Spleen (tissue), 11 donors: ENCODE measurements around the gene PPP1R3G. TPM values are rescaled to one million over a fixed set of nuclear protein-coding genes. Genes with fewer than 3 reads are reported as not detected.
"Not testable (repeated sequence)": the region's sequence is repeated elsewhere in the genome, so short reads cannot be mapped to it uniquely, and the experiment has no call there.

ENCODE experiments used
- DNase-seq: peaks from one replicate; pipeline ENCODE4 v3.0.0-alpha.2; 2020
- H3K27ac ChIP-seq, 8 donors: fragments of 200-600 bp; sonication (generic) in 7 of 8; 1 replicate in 4 of 8; 2 replicates in 4 of 8; pipeline versions ENCODE4 v1.5.0 to v1.8.0; 2016 to 2021; ENCODE audit warnings: inconsistent platforms in 4 of 8, mild to moderate bottlenecking in 4 of 8, moderate library complexity in 1 of 8
- H3K27me3 ChIP-seq, 7 donors: fragments of 200-600 bp; sonication (generic) in 6 of 7; replicated peaks in 1 of 7; 1 replicate in 4 of 7; 2 replicates in 3 of 7; pipeline versions ENCODE4 v1.5.0 to v1.8.0; 2016 to 2021; ENCODE audit warnings: inconsistent platforms in 3 of 7, mild to moderate bottlenecking in 1 of 7
- H3K36me3 ChIP-seq, 6 donors: fragments of 200-600 bp; sonication (generic) in 5 of 6; 1 replicate in 4 of 6; 2 replicates in 2 of 6; pipeline versions ENCODE4 v1.5.0 to v1.8.0; 2016 to 2021; ENCODE audit warnings: inconsistent platforms in 2 of 6
- H3K4me1 ChIP-seq, 6 donors: fragments of 200-600 bp; sonication (generic) in 5 of 6; 1 replicate in 3 of 6; 2 replicates in 3 of 6; pipeline versions ENCODE4 v1.5.0 to v1.8.0; 2016 to 2021; ENCODE audit warnings: inconsistent platforms in 3 of 6
- H3K4me3 ChIP-seq, 8 donors: fragments of 200-600 bp; sonication (generic) in 7 of 8; 1 replicate in 4 of 8; 2 replicates in 4 of 8; pipeline versions ENCODE4 v1.5.0 to v1.8.0; 2016 to 2021; ENCODE audit warnings: inconsistent platforms in 4 of 8, mild to moderate bottlenecking in 4 of 8, moderate library complexity in 2 of 8
- H3K9me3 ChIP-seq, 8 donors: fragments of 200-600 bp; sonication (generic) in 7 of 8; 1 replicate in 4 of 8; 2 replicates in 4 of 8; pipeline versions ENCODE4 v1.5.0 to v1.8.0; 2016 to 2021; ENCODE audit warnings: inconsistent platforms in 4 of 8
- POLR2A ChIP-seq, 3 donors: fragments of 450-650 bp; IDR thresholded peaks; one replicate each; pipeline ENCODE4 v1.5.1; 2017; ENCODE audit warnings: antibody characterized with exemption in 3 of 3, mild to moderate bottlenecking in 1 of 3
- POLR2AphosphoS5 ChIP-seq, 3 donors: sonication (generic); formaldehyde crosslinking; IDR thresholded peaks; one replicate each; pipeline ENCODE4 v1.5.1; 2017; ENCODE audit warnings: antibody characterized with exemption in 3 of 3
- whole genome bisulfite sequencing, 5 donors: extraction: QIAGEN DNeasy Blood & Tissue Kit in 3 of 5; methylation state at CpG; one replicate each; pipeline versions ENCODE4 v1.1.5 to v1.1.7; 2013 to 2018; 5-methylcytosine and 5-hydroxymethylcytosine counted together
- intact Hi-C: fragments of 100-400 bp; cut with DNase I; formaldehyde crosslinking; loops from one replicate; pipeline ENCODE4 v1.15.0; 2023; ENCODE audit warnings: low total_unique reads
- polyA plus RNA-seq, 3 donors: library from polyadenylated mRNA; stranded (reverse); fragments of 200-250 nt; gene quantifications; one replicate each; pipeline ENCODE4 v1.2.1, GENCODE V29; 2013
- total RNA-seq, 7 donors: library from RNA; depleted of rRNA in 3 of 7; stranded (reverse); fragments of >200 nt in 3 of 7; fragmentation: NEBNext Ultra II Directional in 4 of 7; extraction: Animal tissue kit (Norgen Biotek cat#: 25700) in 4 of 7; gene quantifications; one replicate each; pipeline versions ENCODE4 v1.1.0 to v1.2.1, GENCODE V29; 2016 to 2021
- TF ChIP-seq, protein P1 (sequence below), 11 experiments: fragments of 200-600 bp in 7 of 11; fragments of 450-650 bp in 4 of 11; sonication (generic) in 4 of 11; IDR thresholded peaks in 8 of 11; conservative IDR thresholded peaks in 3 of 11; 1 replicate in 7 of 11; 2 replicates in 4 of 11; pipeline versions ENCODE4 v1.4.0 to v1.8.0; 2016 to 2021; ENCODE audit warnings: antibody characterized with exemption in 11 of 11, inconsistent platforms in 4 of 11, mild to moderate bottlenecking in 1 of 11
- donor health status: healthy with polysubstance abuse.
- donor health status: DM: no; HTN: no; CAD: no; lungs with moderate emphysema.
- donor health status: DM: no; HTN: no; CAD: no.
- donor health status: Bipolar disorder and iron deficiency.
- donor health status: healthy.
- donor health status: DM: no; HTN: no; CAD: no.
- donor health status: DM: yes; HTN: yes; CAD: no.

PPP1R3G gene
- total and polyA plus RNA-seq, 10 donors: 0.54 to 10.1 (median 4.5) TPM

DNA sequence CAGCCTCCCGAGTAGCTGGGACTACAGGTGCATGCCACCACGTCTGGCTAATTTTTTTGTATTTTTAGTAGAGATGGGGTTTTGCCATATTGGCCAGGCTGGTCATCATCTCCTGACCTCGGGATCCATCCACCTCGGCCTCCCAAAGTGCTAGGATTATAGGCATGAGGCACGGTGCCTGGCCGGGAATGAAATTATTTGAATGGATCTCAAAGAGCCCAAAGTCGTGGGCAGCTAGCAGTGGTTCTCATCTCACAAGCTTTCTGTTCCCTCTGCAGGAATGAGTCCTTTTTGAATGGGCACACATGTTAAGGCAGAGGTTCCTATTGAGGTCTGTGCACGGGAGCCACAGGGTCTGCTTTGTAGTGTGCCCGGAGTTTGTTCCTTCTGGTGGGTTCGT lies 34.9 kb downstream of the PPP1R3G start:
- no peak overlapping the region for H3K27ac ChIP-seq
- intact Hi-C loops: no loop called here
- H3K9me3 ChIP-seq: no peaks in the 10 kb centered on the region
- 89 to 95% (median 91%) methylated on average over 10 of the region's 10 CpGs for WGBS, 5 donors
- H3K27me3 ChIP-seq: no peaks in the 10 kb centered on the region
- no peak for DNase-seq
- peaks cover 0 to 5% (median 0%) of the 10 kb centered on the region in 6 donors for H3K36me3 ChIP-seq
- TF ChIP-seq POLR2AphosphoS5 (IDR thresholded peaks at IDR 0.05) (no peak), POLR2A (IDR thresholded peaks at IDR 0.05) (no peak)
- TF ChIP-seq, protein P1, sequence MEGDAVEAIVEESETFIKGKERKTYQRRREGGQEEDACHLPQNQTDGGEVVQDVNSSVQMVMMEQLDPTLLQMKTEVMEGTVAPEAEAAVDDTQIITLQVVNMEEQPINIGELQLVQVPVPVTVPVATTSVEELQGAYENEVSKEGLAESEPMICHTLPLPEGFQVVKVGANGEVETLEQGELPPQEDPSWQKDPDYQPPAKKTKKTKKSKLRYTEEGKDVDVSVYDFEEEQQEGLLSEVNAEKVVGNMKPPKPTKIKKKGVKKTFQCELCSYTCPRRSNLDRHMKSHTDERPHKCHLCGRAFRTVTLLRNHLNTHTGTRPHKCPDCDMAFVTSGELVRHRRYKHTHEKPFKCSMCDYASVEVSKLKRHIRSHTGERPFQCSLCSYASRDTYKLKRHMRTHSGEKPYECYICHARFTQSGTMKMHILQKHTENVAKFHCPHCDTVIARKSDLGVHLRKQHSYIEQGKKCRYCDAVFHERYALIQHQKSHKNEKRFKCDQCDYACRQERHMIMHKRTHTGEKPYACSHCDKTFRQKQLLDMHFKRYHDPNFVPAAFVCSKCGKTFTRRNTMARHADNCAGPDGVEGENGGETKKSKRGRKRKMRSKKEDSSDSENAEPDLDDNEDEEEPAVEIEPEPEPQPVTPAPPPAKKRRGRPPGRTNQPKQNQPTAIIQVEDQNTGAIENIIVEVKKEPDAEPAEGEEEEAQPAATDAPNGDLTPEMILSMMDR (IDR thresholded peaks at IDR 0.05 in 8 of 11, conservative IDR thresholded peaks at IDR 0.05 in 3 of 11): no peak
- no peak overlapping the region for H3K4me3 ChIP-seq
- H3K4me1 ChIP-seq: peaks cover 0 to 17% (median 0%) of the 10 kb centered on the region in 6 donors

DNA sequence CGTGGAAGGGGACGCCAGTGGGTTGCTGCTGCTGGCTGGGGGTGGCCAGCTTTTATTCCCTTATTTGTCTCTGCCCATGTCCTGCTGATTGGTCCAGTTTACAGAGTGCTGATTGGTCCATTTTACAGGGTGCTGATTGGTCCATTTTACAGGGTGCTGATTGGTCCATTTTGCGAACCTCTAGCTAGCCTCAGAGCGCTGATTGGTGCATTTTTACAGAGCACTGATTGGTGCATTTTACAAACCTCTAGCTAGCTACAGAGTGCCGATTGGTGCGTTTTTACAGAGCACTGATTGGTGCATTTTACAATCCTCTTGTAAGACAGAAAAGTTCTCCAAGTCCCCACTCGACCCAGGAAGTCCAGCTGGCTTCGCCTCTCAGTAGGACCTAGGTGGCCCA lies 35.4 kb downstream of the PPP1R3G start:
- H3K27me3 ChIP-seq, H3K36me3 ChIP-seq, intact Hi-C loops, H3K9me3 ChIP-seq, H3K4me3 ChIP-seq, DNase-seq: not testable (repeated sequence)
- WGBS, 5 donors: 95 to 97% (median 97%) methylated on average over 8 of the region's 8 CpGs
- H3K4me1 ChIP-seq: peaks cover 0 to 22% (median 0%) of the 10 kb centered on the region in 6 donors
- peak overlapping the region in 1 of 8 donors; percentile 42 for H3K27ac ChIP-seq

DNA sequence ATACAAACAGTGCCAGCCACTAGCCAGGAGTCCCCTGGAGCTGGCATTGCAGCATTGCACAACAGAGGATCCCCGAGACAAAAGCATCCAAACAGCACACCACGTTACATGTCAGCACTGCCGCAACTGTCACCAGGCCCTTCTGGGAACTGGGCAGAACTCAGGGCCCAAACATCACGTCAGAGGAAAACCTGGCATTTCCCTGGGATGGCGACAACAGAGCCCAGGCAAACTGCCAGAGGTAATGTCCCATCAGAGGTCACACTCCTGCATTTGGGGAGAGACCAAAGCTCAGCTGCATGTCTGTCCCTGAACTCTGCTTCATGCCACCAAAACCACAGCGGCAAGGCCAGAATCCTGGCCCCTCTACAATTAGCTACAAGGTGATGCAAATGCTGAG lies 36.3 kb downstream of the PPP1R3G start:
- intact Hi-C loops: no loop called here
- Histone ChIP-seq H3K27ac (peak overlapping the region in 2 of 8 donors; percentile 42 to 50), H3K9me3 (no peaks in the 10 kb centered on the region), H3K4me1 (peaks cover 0 to 23% (median 0%) of the 10 kb centered on the region in 6 donors), H3K27me3 (no peaks in the 10 kb centered on the region), H3K36me3 (peaks cover 0 to 5% (median 0%) of the 10 kb centered on the region in 6 donors), H3K4me3 (no peak overlapping the region)
- WGBS, 5 donors: 61 to 71% (median 63%) methylated on average over 4 to 6 of the region's 6 CpGs
- DNase-seq: no peak
- no peak for TF ChIP-seq POLR2A (IDR thresholded peaks at IDR 0.05)
- peak in 2 of 3 donors; percentile 59 to 68 for TF ChIP-seq POLR2AphosphoS5 (IDR thresholded peaks at IDR 0.05)

DNA sequence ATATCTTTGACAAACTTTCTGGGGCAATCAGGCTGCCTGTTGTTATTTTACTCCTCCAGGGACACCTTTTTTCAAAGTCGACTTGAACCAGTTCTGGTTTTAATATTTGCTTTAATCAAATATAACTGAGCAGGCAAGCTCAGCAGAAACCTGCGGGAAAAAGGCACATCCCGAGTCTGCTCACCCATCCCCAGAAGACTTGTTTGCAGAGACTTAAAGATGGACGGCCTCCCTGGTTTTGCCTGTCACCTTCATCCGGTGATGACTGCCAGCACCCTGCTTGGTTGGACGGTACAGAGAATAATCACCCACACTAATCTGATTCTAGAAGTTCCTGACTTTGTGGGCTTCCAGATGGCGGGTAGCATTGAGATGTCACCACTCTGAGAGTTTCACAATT lies 36.8 kb downstream of the PPP1R3G start:
- peak overlapping the region in 2 of 8 donors; percentile 3 to 18 for H3K27ac ChIP-seq
- WGBS, 5 donors: 67 to 89% (median 78%) methylated on average over 7 of the region's 7 CpGs

DNA sequence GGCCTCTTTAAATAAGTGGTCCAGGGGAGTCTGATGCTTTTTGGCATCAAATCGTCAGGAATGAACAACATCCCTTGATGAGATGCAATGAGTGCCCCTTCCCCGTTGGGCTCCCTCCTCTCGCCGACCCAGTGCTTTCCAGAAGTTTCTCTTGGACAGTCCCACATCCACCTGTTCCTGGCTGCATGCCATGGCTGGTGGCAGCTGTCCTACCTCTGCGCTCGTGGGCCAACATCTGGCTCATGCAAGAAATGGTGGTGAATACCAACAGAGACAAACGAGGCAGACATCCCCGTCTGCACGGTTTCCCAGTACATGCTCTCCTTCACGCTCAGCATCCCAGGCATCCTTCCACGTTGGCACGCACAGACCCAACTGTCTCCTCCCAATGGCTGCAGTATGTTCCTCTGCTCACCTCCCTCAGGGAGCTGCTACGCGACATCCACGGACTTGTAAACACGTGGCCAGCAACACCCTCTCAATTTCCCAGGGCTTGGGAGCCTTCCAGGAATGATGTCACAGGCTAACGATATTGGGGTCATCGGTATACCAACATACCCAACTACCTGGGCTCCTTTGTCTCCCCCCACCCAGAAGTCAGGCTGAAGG lies 37.5 kb downstream of the PPP1R3G start:
- Histone ChIP-seq H3K27me3 (no peaks in the 10 kb centered on the region), H3K4me1 (peaks cover 0 to 24% (median under 1%) of the 10 kb centered on the region in 6 donors), H3K9me3 (no peaks in the 10 kb centered on the region), H3K36me3 (no peaks in the 10 kb centered on the region), H3K4me3 (no peak overlapping the region), H3K27ac (no peak overlapping the region)
- DNase-seq: no peak
- intact Hi-C loops: no loop called here
- TF ChIP-seq, protein P1 (IDR thresholded peaks at IDR 0.05 in 8 of 11, conservative IDR thresholded peaks at IDR 0.05 in 3 of 11): no peak
- WGBS, 5 donors: 89 to 95% (median 92%) methylated on average over 17 to 18 of the region's 18 CpGs

More for the DNA sequence above, 36.8 kb downstream of the PPP1R3G start:
- H3K27me3 ChIP-seq: no peaks in the 10 kb centered on the region
- peaks cover 0 to 23% (median 0%) of the 10 kb centered on the region in 6 donors for H3K4me1 ChIP-seq
- intact Hi-C loops: no loop called here
- H3K4me3 ChIP-seq: no peak overlapping the region
- TF ChIP-seq, protein P1 (IDR thresholded peaks at IDR 0.05 in 8 of 11, conservative IDR thresholded peaks at IDR 0.05 in 3 of 11): no peak
- no peak for TF ChIP-seq POLR2A (IDR thresholded peaks at IDR 0.05)
- TF ChIP-seq POLR2AphosphoS5 (IDR thresholded peaks at IDR 0.05): no peak
- H3K9me3 ChIP-seq: no peaks in the 10 kb centered on the region
- DNase-seq: no peak
- peaks cover 0 to 4% (median 0%) of the 10 kb centered on the region in 6 donors for H3K36me3 ChIP-seq
